ENCODE results near the gene ATXN7L1. TPM values are rescaled to one million over a fixed set of nuclear protein-coding genes. Genes with fewer than 3 reads are reported as not detected.

ATXN7L1 gene
- total and polyA plus RNA-seq, 2 of the 13 experiments (the other 11 are each of a cell fraction or from before 2014, with no cell fraction given) = 4.1 to 7.8 TPM

DNA sequence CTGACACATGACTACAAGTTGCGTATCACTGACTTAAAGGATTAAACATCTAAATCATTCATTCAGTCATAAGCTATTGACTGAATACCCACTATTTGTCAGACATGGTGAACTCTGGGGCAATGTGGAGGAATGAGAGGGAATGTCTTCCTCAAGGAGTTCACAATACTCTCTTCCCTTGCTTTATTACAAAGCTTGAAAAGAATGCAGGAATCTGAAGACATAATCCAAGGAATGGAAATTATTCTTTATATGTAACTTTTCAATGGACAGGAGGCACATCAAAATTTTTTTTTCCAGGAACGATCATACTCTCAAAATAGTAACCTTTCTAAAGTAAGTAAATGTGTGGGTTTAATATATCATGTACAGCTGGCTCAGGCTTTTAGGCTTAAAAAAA is 111.9 kb downstream of the ATXN7L1 start:
- Histone ChIP-seq H3K9ac (ENCODE audit: insufficient read depth, low read depth, low read length) (no peak overlapping the region), H3K79me2 (ENCODE audit: insufficient read depth, low read length) (no peaks in the 10 kb centered on the region), H2AFZ (ENCODE audit: low read length) (no peak overlapping the region), H3K4me2 (ENCODE audit: low read depth, low read length) (no peak overlapping the region), H3K9me3 (ENCODE audit: low read length) (no peaks in the 10 kb centered on the region), H4K20me1 (ENCODE audit: insufficient read depth, low read length) (no peaks in the 10 kb centered on the region), H3K4me3 (replicated peaks in 1 of 3; ENCODE audit: insufficient read depth in 1 of 3, low read depth in 2 of 3, low read length in 3 of 3) (no peak overlapping the region), H3K4me1 (ENCODE audit: insufficient read depth, low read length) (peaks cover 7% of the 10 kb centered on the region; the same call in 1 of the 2 replicates), H3K36me3 (replicated peaks in 1 of 2; ENCODE audit: control insufficient read depth in 1 of 2, insufficient read depth in 2 of 2, low read length in 2 of 2) (no peaks in the 10 kb centered on the region), H3K27ac (ENCODE audit: extremely low read length, insufficient read depth, low read length) (no peak overlapping the region), H3K27me3 (ENCODE audit: control insufficient read depth in 1 of 2, insufficient read depth in 2 of 2, low read length in 2 of 2) (no peaks in the 10 kb centered on the region)
- ChIA-PET POLR2A (no interaction called here), CTCF (ENCODE audit: low intra/inter-chr PET ratio, low total read pairs) (no interaction called here)
- no peak for FAIRE-seq
- no peak for DNase-seq (ENCODE audit: low spot score)
- intact Hi-C loops (cut with micrococcal nuclease; ENCODE audit: unreplicated experiment) (loop anchor here (2.0 kb wide), 1 partner anchor 112 kb away; the partner anchor contains the start of gene ATXN7L1), in situ Hi-C loops (cut with HindIII; ENCODE audit: extremely low pct_ligation_motif_present, low pct_unique_long_range_greater_than_20kb) (loop anchor here (5.0 to 10.0 kb wide), 3 partner anchors 113 to 278 kb away; partner anchors contain the start of gene ATXN7L1)
- TF ChIP-seq, protein P1, sequence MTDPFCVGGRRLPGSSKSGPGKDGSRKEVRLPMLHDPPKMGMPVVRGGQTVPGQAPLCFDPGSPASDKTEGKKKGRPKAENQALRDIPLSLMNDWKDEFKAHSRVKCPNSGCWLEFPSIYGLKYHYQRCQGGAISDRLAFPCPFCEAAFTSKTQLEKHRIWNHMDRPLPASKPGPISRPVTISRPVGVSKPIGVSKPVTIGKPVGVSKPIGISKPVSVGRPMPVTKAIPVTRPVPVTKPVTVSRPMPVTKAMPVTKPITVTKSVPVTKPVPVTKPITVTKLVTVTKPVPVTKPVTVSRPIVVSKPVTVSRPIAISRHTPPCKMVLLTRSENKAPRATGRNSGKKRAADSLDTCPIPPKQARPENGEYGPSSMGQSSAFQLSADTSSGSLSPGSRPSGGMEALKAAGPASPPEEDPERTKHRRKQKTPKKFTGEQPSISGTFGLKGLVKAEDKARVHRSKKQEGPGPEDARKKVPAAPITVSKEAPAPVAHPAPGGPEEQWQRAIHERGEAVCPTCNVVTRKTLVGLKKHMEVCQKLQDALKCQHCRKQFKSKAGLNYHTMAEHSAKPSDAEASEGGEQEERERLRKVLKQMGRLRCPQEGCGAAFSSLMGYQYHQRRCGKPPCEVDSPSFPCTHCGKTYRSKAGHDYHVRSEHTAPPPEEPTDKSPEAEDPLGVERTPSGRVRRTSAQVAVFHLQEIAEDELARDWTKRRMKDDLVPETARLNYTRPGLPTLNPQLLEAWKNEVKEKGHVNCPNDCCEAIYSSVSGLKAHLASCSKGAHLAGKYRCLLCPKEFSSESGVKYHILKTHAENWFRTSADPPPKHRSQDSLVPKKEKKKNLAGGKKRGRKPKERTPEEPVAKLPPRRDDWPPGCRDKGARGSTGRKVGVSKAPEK (CRISPR knock-in tag; IDR thresholded peaks at IDR 0.05; ENCODE audit: borderline replicate concordance) = no peak
- TF ChIP-seq, protein P2, sequence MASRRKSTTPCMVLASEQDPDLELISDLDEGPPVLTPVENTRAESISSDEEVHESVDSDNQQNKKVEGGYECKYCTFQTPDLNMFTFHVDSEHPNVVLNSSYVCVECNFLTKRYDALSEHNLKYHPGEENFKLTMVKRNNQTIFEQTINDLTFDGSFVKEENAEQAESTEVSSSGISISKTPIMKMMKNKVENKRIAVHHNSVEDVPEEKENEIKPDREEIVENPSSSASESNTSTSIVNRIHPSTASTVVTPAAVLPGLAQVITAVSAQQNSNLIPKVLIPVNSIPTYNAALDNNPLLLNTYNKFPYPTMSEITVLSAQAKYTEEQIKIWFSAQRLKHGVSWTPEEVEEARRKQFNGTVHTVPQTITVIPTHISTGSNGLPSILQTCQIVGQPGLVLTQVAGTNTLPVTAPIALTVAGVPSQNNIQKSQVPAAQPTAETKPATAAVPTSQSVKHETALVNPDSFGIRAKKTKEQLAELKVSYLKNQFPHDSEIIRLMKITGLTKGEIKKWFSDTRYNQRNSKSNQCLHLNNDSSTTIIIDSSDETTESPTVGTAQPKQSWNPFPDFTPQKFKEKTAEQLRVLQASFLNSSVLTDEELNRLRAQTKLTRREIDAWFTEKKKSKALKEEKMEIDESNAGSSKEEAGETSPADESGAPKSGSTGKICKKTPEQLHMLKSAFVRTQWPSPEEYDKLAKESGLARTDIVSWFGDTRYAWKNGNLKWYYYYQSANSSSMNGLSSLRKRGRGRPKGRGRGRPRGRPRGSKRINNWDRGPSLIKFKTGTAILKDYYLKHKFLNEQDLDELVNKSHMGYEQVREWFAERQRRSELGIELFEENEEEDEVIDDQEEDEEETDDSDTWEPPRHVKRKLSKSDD (CRISPR knock-in tag; IDR thresholded peaks at IDR 0.05; ENCODE audit: low read depth) = no peak
- no peak for TF ChIP-seq BCL6 (CRISPR knock-in tag; IDR thresholded peaks at IDR 0.05)
- TF ChIP-seq ZNF570 (CRISPR knock-in tag; IDR thresholded peaks at IDR 0.05; ENCODE audit: borderline replicate concordance) = no peak
- TF ChIP-seq ZEB1 (IDR thresholded peaks at IDR 0.05; ENCODE audit: insufficient replicate concordance, low read depth) = no peak
- no peak for TF ChIP-seq ZNF329 (CRISPR knock-in tag; IDR thresholded peaks at IDR 0.05; ENCODE audit: low read depth)
- no peak for TF ChIP-seq HHEX (CRISPR knock-in tag; IDR thresholded peaks at IDR 0.05)
- TF ChIP-seq, protein P3, sequence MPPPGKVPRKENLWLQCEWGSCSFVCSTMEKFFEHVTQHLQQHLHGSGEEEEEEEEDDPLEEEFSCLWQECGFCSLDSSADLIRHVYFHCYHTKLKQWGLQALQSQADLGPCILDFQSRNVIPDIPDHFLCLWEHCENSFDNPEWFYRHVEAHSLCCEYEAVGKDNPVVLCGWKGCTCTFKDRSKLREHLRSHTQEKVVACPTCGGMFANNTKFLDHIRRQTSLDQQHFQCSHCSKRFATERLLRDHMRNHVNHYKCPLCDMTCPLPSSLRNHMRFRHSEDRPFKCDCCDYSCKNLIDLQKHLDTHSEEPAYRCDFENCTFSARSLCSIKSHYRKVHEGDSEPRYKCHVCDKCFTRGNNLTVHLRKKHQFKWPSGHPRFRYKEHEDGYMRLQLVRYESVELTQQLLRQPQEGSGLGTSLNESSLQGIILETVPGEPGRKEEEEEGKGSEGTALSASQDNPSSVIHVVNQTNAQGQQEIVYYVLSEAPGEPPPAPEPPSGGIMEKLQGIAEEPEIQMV (CRISPR knock-in tag; IDR thresholded peaks at IDR 0.05; ENCODE audit: low read depth) = no peak
- no peak for TF ChIP-seq ZNF577 (CRISPR knock-in tag; IDR thresholded peaks at IDR 0.05; ENCODE audit: borderline replicate concordance, low read depth)
- TF ChIP-seq MATR3 (CRISPR knock-in tag; IDR thresholded peaks at IDR 0.05) = no peak
- TF ChIP-seq YY1 (IDR thresholded peaks at IDR 0.05; ENCODE audit: insufficient read depth, insufficient replicate concordance, low read depth, low read length) = no peak
- TF ChIP-seq, protein P4, sequence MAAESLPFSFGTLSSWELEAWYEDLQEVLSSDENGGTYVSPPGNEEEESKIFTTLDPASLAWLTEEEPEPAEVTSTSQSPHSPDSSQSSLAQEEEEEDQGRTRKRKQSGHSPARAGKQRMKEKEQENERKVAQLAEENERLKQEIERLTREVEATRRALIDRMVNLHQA (CRISPR knock-in tag; IDR thresholded peaks at IDR 0.05) = no peak
- TF ChIP-seq MAFG (CRISPR knock-in tag; IDR thresholded peaks at IDR 0.05) = no peak
- whole genome bisulfite sequencing (ENCODE audit: low lambda C conversion rate) = 97% methylated on average over 2 of the region's 2 CpGs
- no peak for ATAC-seq
- no TSS peak for BruUV-seq (replicated peaks)
